MCF 10A (cell line): ENCODE data around the gene SUSD5. TPM values are rescaled to one million over a fixed set of nuclear protein-coding genes. Genes with fewer than 3 reads are reported as not detected.

Experiments used
- BruUV-seq: library from RNA; stranded (reverse); fragments of 400-500 nt; replicated peaks from 2 replicates; lab custom pipeline; 2021; lab: Mats Ljungman, UMichigan
- CTCF ChIA-PET: fragments of 300-600 bp; sonication (Branson Sonifier 250); formaldehyde crosslinking; extraction: SDS; loops from one replicate; lab custom pipeline; 2021; ENCODE audit warnings: antibody characterized with exemption, inconsistent platforms; lab: Yijun Ruan, JAX
- POLR2A ChIA-PET: fragments of 300-600, 350-650 bp; sonication (Branson Sonifier 250); formaldehyde crosslinking; extraction: SDS; loops from one replicate; lab custom pipeline; 2020; ENCODE audit warnings: antibody characterized with exemption, inconsistent platforms; lab: Yijun Ruan, JAX
- DNase-seq: peaks from one replicate; pipeline ENCODE4 v3.0.0-alpha.2; 2018; ENCODE audit not compliant: unreplicated experiment
- H3K27ac Mint-ChIP-seq: one replicate; pipeline ENCODE4 v1.8.0; 2022; ENCODE audit warnings: mild to moderate bottlenecking, low read depth, mixed read lengths; ENCODE audit not compliant: unreplicated experiment
- H3K27me3 Mint-ChIP-seq: one replicate; pipeline ENCODE4 v1.8.0; 2022; ENCODE audit warnings: mixed read lengths; ENCODE audit not compliant: insufficient read depth, unreplicated experiment
- H3K36me3 Mint-ChIP-seq: one replicate; pipeline ENCODE4 v1.8.0; 2022; ENCODE audit warnings: mild to moderate bottlenecking, moderate library complexity, mixed read lengths; ENCODE audit not compliant: insufficient read depth, unreplicated experiment
- H3K4me1 Mint-ChIP-seq: one replicate; pipeline ENCODE4 v1.8.0; 2022; ENCODE audit warnings: mixed read lengths; ENCODE audit not compliant: insufficient read depth, unreplicated experiment
- H3K4me3 Mint-ChIP-seq: one replicate; pipeline ENCODE4 v1.8.0; 2022; ENCODE audit warnings: mild to moderate bottlenecking, moderate library complexity, mixed read lengths; ENCODE audit not compliant: unreplicated experiment
- H3K9me3 Mint-ChIP-seq: one replicate; pipeline ENCODE4 v1.8.0; 2022; ENCODE audit warnings: mixed read lengths; ENCODE audit not compliant: unreplicated experiment
- intact Hi-C: fragments of 100-400 bp; cut with micrococcal nuclease; formaldehyde crosslinking; loops from 2 replicates; pipeline ENCODE4 v1.14.1; 2022
- total RNA-seq: library from RNA; stranded (reverse); gene quantifications from 2 replicates; pipeline ENCODE4 v1.2.3, GENCODE V29; 2022
- TF ChIP-seq, protein P1 (sequence below): fragments of 200-600 bp; IDR thresholded peaks from one replicate; pipeline ENCODE4 v1.8.0; 2022; ENCODE audit warnings: antibody characterized with exemption, mild to moderate bottlenecking; ENCODE audit not compliant: unreplicated experiment

Gene SUSD5
- total RNA-seq, 1 experiment from 2014 or later = 3.4 TPM

DNA sequence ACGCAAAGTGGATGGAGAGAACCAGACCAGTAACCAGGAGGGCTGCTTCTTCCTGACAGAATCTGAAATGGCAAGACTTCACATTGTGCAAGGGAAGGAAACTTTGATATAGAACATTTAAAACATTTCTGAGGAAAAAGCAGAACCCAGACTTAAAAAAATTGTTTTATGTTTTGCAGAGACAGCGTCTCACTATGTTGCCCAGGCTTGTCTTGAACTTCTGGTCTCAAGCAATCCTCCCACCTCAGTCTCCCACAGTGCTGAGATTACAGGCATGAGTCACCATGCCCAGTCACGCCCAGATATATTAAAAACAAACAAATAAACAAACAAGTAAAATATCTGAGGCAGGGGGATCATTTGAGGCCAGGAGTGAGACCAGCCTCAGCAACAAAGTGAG is 58.6 kb downstream of the SUSD5 start:
- no TSS peak for BruUV-seq
- TF ChIP-seq, protein P1, sequence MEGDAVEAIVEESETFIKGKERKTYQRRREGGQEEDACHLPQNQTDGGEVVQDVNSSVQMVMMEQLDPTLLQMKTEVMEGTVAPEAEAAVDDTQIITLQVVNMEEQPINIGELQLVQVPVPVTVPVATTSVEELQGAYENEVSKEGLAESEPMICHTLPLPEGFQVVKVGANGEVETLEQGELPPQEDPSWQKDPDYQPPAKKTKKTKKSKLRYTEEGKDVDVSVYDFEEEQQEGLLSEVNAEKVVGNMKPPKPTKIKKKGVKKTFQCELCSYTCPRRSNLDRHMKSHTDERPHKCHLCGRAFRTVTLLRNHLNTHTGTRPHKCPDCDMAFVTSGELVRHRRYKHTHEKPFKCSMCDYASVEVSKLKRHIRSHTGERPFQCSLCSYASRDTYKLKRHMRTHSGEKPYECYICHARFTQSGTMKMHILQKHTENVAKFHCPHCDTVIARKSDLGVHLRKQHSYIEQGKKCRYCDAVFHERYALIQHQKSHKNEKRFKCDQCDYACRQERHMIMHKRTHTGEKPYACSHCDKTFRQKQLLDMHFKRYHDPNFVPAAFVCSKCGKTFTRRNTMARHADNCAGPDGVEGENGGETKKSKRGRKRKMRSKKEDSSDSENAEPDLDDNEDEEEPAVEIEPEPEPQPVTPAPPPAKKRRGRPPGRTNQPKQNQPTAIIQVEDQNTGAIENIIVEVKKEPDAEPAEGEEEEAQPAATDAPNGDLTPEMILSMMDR = no peak
- intact Hi-C loops = no loop called here
- POLR2A ChIA-PET = no interaction called here
- Mint-ChIP-seq H3K36me3 (no peaks in the 10 kb centered on the region), H3K27me3 (no peaks in the 10 kb centered on the region), H3K4me1 (no peaks in the 10 kb centered on the region), H3K9me3 (no peaks in the 10 kb centered on the region), H3K4me3 (no peak overlapping the region), H3K27ac (no peak overlapping the region)
- CTCF ChIA-PET = interaction anchor here (0.6 to 1.1 kb wide), 5 partner anchors 19 to 230 kb away, joined by 3 to 5 read pairs (median 4); partner anchors contain the start of gene SUSD5
- no peak for DNase-seq

DNA sequence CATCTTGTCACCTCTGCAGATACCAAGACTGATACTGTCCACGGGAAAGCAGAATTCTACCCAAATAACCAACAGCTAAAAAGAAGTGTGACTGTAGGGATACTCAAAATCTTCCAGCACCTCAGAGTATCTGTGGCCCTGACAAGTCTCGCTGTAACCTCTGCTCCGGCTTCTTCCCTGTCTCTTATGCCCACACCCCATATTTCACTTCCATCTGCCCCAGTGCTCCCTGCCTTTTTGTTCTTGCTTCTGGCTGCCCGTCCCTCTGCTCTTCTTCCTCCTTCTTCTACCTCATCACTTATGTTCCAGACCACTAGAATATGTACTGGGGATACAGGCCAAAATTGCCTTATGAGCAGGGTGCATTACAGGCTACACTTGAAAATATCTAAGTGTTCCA is 59.4 kb downstream of the SUSD5 start:
- ChIA-PET POLR2A (interaction anchor here (0.6 to 0.7 kb wide), 2 partner anchors 14 to 352 kb away, joined by 3 to 5 read pairs; no protein-coding TSS in a partner anchor), CTCF (interaction anchor here (0.5 to 1.2 kb wide), 4 partner anchors 55 to 215 kb away, joined by 3 to 6 read pairs (median 5); no protein-coding TSS in a partner anchor)
- intact Hi-C loops = no loop called here
- no peaks in the 10 kb centered on the region for H3K4me1 Mint-ChIP-seq
- H3K4me3 Mint-ChIP-seq = no peak overlapping the region
- TF ChIP-seq, protein P1 = no peak
- H3K9me3 Mint-ChIP-seq = no peaks in the 10 kb centered on the region
- no peak overlapping the region for H3K27ac Mint-ChIP-seq
- H3K36me3 Mint-ChIP-seq = no peaks in the 10 kb centered on the region
- no TSS peak for BruUV-seq
- H3K27me3 Mint-ChIP-seq = no peaks in the 10 kb centered on the region
- DNase-seq = no peak

DNA sequence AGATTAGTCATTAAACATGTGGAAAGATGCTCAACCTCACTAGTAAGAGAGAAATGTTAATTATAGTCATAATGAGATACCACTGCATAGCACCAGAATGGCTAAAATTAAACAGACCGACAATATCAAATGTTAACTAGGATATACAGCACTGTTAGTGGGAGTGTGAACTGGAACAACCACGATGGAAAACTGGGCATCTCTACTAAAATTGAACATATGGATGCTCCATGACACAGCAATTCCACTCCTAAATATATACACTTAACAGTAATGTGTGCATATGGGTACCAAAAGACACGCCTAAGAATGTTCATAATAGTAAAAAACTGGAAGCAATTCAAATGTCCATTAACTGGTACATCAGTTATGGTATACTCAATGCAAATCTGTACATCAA is 63.3 kb downstream of the SUSD5 start:
- intact Hi-C loops = no loop called here
- no peaks in the 10 kb centered on the region for H3K27me3 Mint-ChIP-seq
- H3K9me3 Mint-ChIP-seq = no peaks in the 10 kb centered on the region
- H3K36me3 Mint-ChIP-seq = no peaks in the 10 kb centered on the region
- H3K4me3 Mint-ChIP-seq = no peak overlapping the region
- TF ChIP-seq, protein P1 = no peak
- no peak for DNase-seq
- CTCF ChIA-PET = no interaction called here
- no peak overlapping the region for H3K27ac Mint-ChIP-seq
- no TSS peak for BruUV-seq
- POLR2A ChIA-PET = no interaction called here
- no peaks in the 10 kb centered on the region for H3K4me1 Mint-ChIP-seq

DNA sequence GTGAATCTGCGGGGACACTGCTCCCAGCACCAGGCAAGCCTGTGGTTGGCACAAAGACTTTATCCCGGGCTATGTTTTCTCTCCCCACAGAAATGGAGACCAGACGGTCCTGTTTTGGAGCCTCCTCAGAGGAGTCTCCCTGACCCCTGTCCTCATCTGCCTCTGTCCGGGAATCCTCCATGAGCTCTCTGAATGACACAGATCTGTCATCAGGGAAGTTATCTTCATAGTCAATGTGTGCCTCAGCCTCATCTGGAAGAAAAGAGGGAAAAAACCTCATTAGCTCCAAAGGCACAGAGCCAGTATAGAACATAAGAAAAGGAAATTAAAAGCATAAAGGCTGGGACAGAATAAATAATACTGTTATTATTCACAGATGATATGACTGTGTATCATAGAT is 64.8 kb downstream of the SUSD5 start:
- H3K27ac Mint-ChIP-seq = no peak overlapping the region
- ChIA-PET POLR2A (interaction anchor here (1.5 kb wide), 1 partner anchor 219 kb away, joined by 3 read pairs; no protein-coding TSS in a partner anchor), CTCF (no interaction called here)
- BruUV-seq = no TSS peak
- no peak for DNase-seq
- no peaks in the 10 kb centered on the region for H3K9me3 Mint-ChIP-seq
- intact Hi-C loops = no loop called here
- H3K4me1 Mint-ChIP-seq = no peaks in the 10 kb centered on the region
- H3K27me3 Mint-ChIP-seq = no peaks in the 10 kb centered on the region
- no peaks in the 10 kb centered on the region for H3K36me3 Mint-ChIP-seq
- no peak overlapping the region for H3K4me3 Mint-ChIP-seq
- TF ChIP-seq, protein P1 = no peak
